Mucosa of stomach (tissue), 1 donor: ENCODE results near the gene WDR27.
"Not testable (repeated sequence)": the region's sequence is repeated elsewhere in the genome, so short reads cannot be mapped to it uniquely, and the experiment has no call there.

Source experiments
- H3K27me3 ChIP-seq: one replicate; pipeline ENCODE4 v1.7.0; 2013; ENCODE audit warnings: mild to moderate bottlenecking, low read length; ENCODE audit not compliant: control insufficient read depth, insufficient read depth
- H3K36me3 ChIP-seq: one replicate; pipeline ENCODE4 v1.7.0; 2013; ENCODE audit warnings: low read length; ENCODE audit not compliant: control insufficient read depth, insufficient read depth
- H3K4me1 ChIP-seq: one replicate; pipeline ENCODE4 v1.7.0; 2013; ENCODE audit warnings: mild to moderate bottlenecking, low read length; ENCODE audit not compliant: control insufficient read depth, insufficient read depth
- H3K4me3 ChIP-seq: one replicate; pipeline ENCODE4 v1.7.0; 2013; ENCODE audit warnings: low read length
- H3K9ac ChIP-seq: one replicate; pipeline ENCODE4 v1.7.0; 2013; ENCODE audit warnings: mild to moderate bottlenecking, low read length, moderate library complexity
- H3K9me3 ChIP-seq: one replicate; pipeline ENCODE4 v1.7.0; 2013; ENCODE audit warnings: mild to moderate bottlenecking, low read length, moderate library complexity; ENCODE audit not compliant: control insufficient read depth
- donor health status: Pancreatic carcinoma.

Gene WDR27

GRCh38 chr6:169445661-169446581, 255.9 kb downstream of the WDR27 start:
- Histone ChIP-seq H3K4me1 (peaks cover 22% of the 10 kb centered on the region), H3K9me3 (no peaks in the 10 kb centered on the region), H3K27me3 (no peaks in the 10 kb centered on the region), H3K36me3 (no peaks in the 10 kb centered on the region), H3K9ac (no peak overlapping the region), H3K4me3 (no peak overlapping the region)

GRCh38 chr6:169445227-169445626, 256.6 kb downstream of the WDR27 start:
- Histone ChIP-seq H3K36me3 (no peaks in the 10 kb centered on the region), H3K4me1 (peaks cover 15% of the 10 kb centered on the region), H3K9ac (no peak overlapping the region), H3K27me3 (no peaks in the 10 kb centered on the region), H3K9me3 (no peaks in the 10 kb centered on the region), H3K4me3 (no peak overlapping the region)

GRCh38 chr6:169441292-169441691, 260.5 kb downstream of the WDR27 start:
- Histone ChIP-seq H3K4me3 (no peak overlapping the region), H3K4me1 (peaks cover 15% of the 10 kb centered on the region), H3K9me3 (no peaks in the 10 kb centered on the region), H3K36me3 (no peaks in the 10 kb centered on the region), H3K9ac (no peak overlapping the region), H3K27me3 (no peaks in the 10 kb centered on the region)

- Histone ChIP-seq H3K4me1 (peaks cover 5% of the 10 kb centered on the region), H3K9me3 (no peaks in the 10 kb centered on the region), H3K27me3 (no peaks in the 10 kb centered on the region), H3K36me3 (no peaks in the 10 kb centered on the region), H3K4me3 (no peak overlapping the region), H3K9ac (no peak overlapping the region)
These were observed 262.1 kb downstream of the WDR27 start for GRCh38 chr6:169439710-169440109.

GRCh38 chr6:169434554-169434953, 267.3 kb downstream of the WDR27 start:
- H3K9me3 ChIP-seq, H3K27me3 ChIP-seq, H3K36me3 ChIP-seq, H3K4me1 ChIP-seq, H3K4me3 ChIP-seq, H3K9ac ChIP-seq: not testable (repeated sequence)

- Histone ChIP-seq H3K4me3 (no peak overlapping the region), H3K27me3 (peaks cover under 1% of the 10 kb centered on the region), H3K9me3 (no peaks in the 10 kb centered on the region), H3K9ac (no peak overlapping the region), H3K4me1 (no peaks in the 10 kb centered on the region), H3K36me3 (no peaks in the 10 kb centered on the region)
These were observed 272.8 kb downstream of the WDR27 start for GRCh38 chr6:169429001-169429400.

GRCh38 chr6:169428532-169428931, 273.3 kb downstream of the WDR27 start:
- H3K9ac ChIP-seq: no peak overlapping the region
- H3K27me3 ChIP-seq: peaks cover 3% of the 10 kb centered on the region
- no peaks in the 10 kb centered on the region for H3K9me3 ChIP-seq
- H3K4me3 ChIP-seq: no peak overlapping the region
- no peaks in the 10 kb centered on the region for H3K36me3 ChIP-seq
- H3K4me1 ChIP-seq: no peaks in the 10 kb centered on the region

- Histone ChIP-seq H3K36me3 (no peaks in the 10 kb centered on the region), H3K27me3 (peaks cover 3% of the 10 kb centered on the region), H3K9ac (no peak overlapping the region), H3K9me3 (no peaks in the 10 kb centered on the region), H3K4me3 (no peak overlapping the region), H3K4me1 (no peaks in the 10 kb centered on the region)
These were observed 274.0 kb downstream of the WDR27 start for GRCh38 chr6:169427856-169428255.

- Histone ChIP-seq H3K36me3 (no peaks in the 10 kb centered on the region), H3K9me3 (no peaks in the 10 kb centered on the region), H3K9ac (no peak overlapping the region), H3K27me3 (peaks cover 3% of the 10 kb centered on the region), H3K4me3 (no peak overlapping the region), H3K4me1 (no peaks in the 10 kb centered on the region)
These were observed 275.2 kb downstream of the WDR27 start for GRCh38 chr6:169426611-169427010.

GRCh38 chr6:169425628-169426370, 276.0 kb downstream of the WDR27 start:
- no peak overlapping the region for H3K9ac ChIP-seq
- H3K4me1 ChIP-seq: no peaks in the 10 kb centered on the region
- H3K4me3 ChIP-seq: no peak overlapping the region
- no peaks in the 10 kb centered on the region for H3K9me3 ChIP-seq
- H3K27me3 ChIP-seq: peaks cover 3% of the 10 kb centered on the region
- H3K36me3 ChIP-seq: no peaks in the 10 kb centered on the region

- Histone ChIP-seq H3K36me3 (no peaks in the 10 kb centered on the region), H3K4me1 (no peaks in the 10 kb centered on the region), H3K4me3 (no peak overlapping the region), H3K9me3 (no peaks in the 10 kb centered on the region), H3K9ac (no peak overlapping the region), H3K27me3 (peaks cover 3% of the 10 kb centered on the region)
These were observed 277.0 kb downstream of the WDR27 start for GRCh38 chr6:169424821-169425240.

GRCh38 chr6:169424149-169424804, 277.6 kb downstream of the WDR27 start:
- Histone ChIP-seq H3K27me3 (peaks cover 3% of the 10 kb centered on the region), H3K9me3 (no peaks in the 10 kb centered on the region), H3K36me3 (no peaks in the 10 kb centered on the region), H3K4me1 (no peaks in the 10 kb centered on the region), H3K4me3 (no peak overlapping the region), H3K9ac (no peak overlapping the region)
